ENCODE measurements around the gene C3. TPM values are rescaled to one million over a fixed set of nuclear protein-coding genes. Genes with fewer than 3 reads are reported as not detected.

The C3 gene
- total and polyA plus RNA-seq, 2 of the 13 experiments (the other 11 are each of a cell fraction or from before 2014, with no cell fraction given) = 1,455 to 6,272 TPM

GRCh38 chr19:6730153-6730804 lies 9.8 kb upstream of the C3 start (continued):
- TF ChIP-seq SALL1 (CRISPR knock-in tag; IDR thresholded peaks at IDR 0.05) (no peak; the same call in 1 of the 2 replicates), ZNF800 (CRISPR knock-in tag; IDR thresholded peaks at IDR 0.05) (0 out of 2 replicates have a peak, but pooled peaks have one; percentile 18), TFDP1 (CRISPR knock-in tag; IDR thresholded peaks at IDR 0.05; ENCODE audit: borderline replicate concordance) (peak; percentile 82), ZNF207 (IDR thresholded peaks at IDR 0.05; ENCODE audit: borderline replicate concordance) (no peak), ZNF784 (CRISPR knock-in tag; IDR thresholded peaks at IDR 0.05; ENCODE audit: borderline replicate concordance) (no peak), ZBTB20 (CRISPR knock-in tag; IDR thresholded peaks at IDR 0.05; ENCODE audit: borderline replicate concordance, low read depth) (no peak), FOXJ3 (CRISPR knock-in tag; IDR thresholded peaks at IDR 0.05; ENCODE audit: borderline replicate concordance) (no peak; the same call in 1 of the 2 replicates), NFATC3 (CRISPR knock-in tag; IDR thresholded peaks at IDR 0.05) (no peak), ZNF691 (CRISPR knock-in tag; IDR thresholded peaks at IDR 0.05; ENCODE audit: borderline replicate concordance, low read depth) (no peak), ZFP90 (CRISPR knock-in tag; IDR thresholded peaks at IDR 0.05; ENCODE audit: borderline replicate concordance) (no peak), FOXK1 (CRISPR knock-in tag; IDR thresholded peaks at IDR 0.05; ENCODE audit: borderline replicate concordance, low read depth) (peak; percentile 78; the same call in 1 of the 2 replicates), RFXAP (CRISPR knock-in tag; IDR thresholded peaks at IDR 0.05; ENCODE audit: borderline replicate concordance) (peak; percentile 81; the same call in 1 of the 2 replicates), ZMAT3 (CRISPR knock-in tag; conservative IDR thresholded peaks at IDR 0.05) (no peak), PAX8 (CRISPR knock-in tag; IDR thresholded peaks at IDR 0.05; ENCODE audit: borderline replicate concordance) (no peak), ZNF615 (CRISPR knock-in tag; IDR thresholded peaks at IDR 0.05; ENCODE audit: borderline replicate concordance) (no peak), MAFG (CRISPR knock-in tag; IDR thresholded peaks at IDR 0.05) (no peak), SMAD9 (CRISPR knock-in tag; IDR thresholded peaks at IDR 0.05) (no peak), HNRNPL (IDR thresholded peaks at IDR 0.05; ENCODE audit: low read depth, low read length) (peak; percentile 87), CCAR2 (optimal IDR thresholded peaks at IDR 0.05; ENCODE audit: low read depth, low read length) (no peak), ZNF101 (CRISPR knock-in tag; IDR thresholded peaks at IDR 0.05; ENCODE audit: borderline replicate concordance, low read depth) (no peak), MED13 (CRISPR knock-in tag; IDR thresholded peaks at IDR 0.05) (0 out of 2 replicates have a peak, but pooled peaks have one; percentile 46), MAZ (IDR thresholded peaks at IDR 0.05; ENCODE audit: borderline replicate concordance, low read depth, low read length) (peak; percentile 91), MAZ (CRISPR knock-in tag; IDR thresholded peaks at IDR 0.05; ENCODE audit: low read depth) (peak; percentile 84), JARID2 (CRISPR knock-in tag; IDR thresholded peaks at IDR 0.05; ENCODE audit: insufficient replicate concordance) (no peak), BHLHE40 (IDR thresholded peaks at IDR 0.05; ENCODE audit: low read length) (no peak), THAP11 (CRISPR knock-in tag; IDR thresholded peaks at IDR 0.05) (peak; percentile 81), ZFP1 (CRISPR knock-in tag; IDR thresholded peaks at IDR 0.05) (no peak)
